Karpas-422 (cell line): Measurements from ENCODE around the gene ARMC9. TPM values are rescaled to one million over a fixed set of nuclear protein-coding genes. Genes with fewer than 3 reads are reported as not detected.

ENCODE experiments used
- DNase-seq: peaks from one replicate; pipeline ENCODE4 v3.0.0-alpha.2; 2015
- H2AFZ ChIP-seq: fragments of 200-600 bp; sonication (generic); 2 replicates; pipeline ENCODE4 v1.6.1; 2014; ENCODE audit warnings: antibody characterized with exemption, low read length, mixed read lengths
- H3K27ac ChIP-seq: fragments of 200-600 bp; sonication (generic); 2 replicates; pipeline ENCODE4 v1.5.1; 2014; ENCODE audit warnings: mild to moderate bottlenecking, low read length, moderate library complexity
- H3K27me3 ChIP-seq: fragments of 200-600 bp; sonication (generic); 2 replicates; pipeline ENCODE4 v1.6.1; 2014; ENCODE audit warnings: low read length, mixed read lengths
- H3K36me3 ChIP-seq: fragments of 200-600 bp; sonication (generic); 2 replicates; pipeline ENCODE4 v1.6.1; 2014; ENCODE audit warnings: low read length, mixed read lengths; ENCODE audit not compliant: insufficient read depth
- H3K4me1 ChIP-seq: fragments of 200-600 bp; sonication (generic); 2 replicates; pipeline ENCODE4 v1.6.1; 2014; ENCODE audit warnings: mild to moderate bottlenecking, low read length, mixed read lengths
- H3K4me2 ChIP-seq: fragments of 200-600 bp; sonication (generic); 2 replicates; pipeline ENCODE4 v1.6.1; 2014; ENCODE audit warnings: low read length, low read depth, mild to moderate bottlenecking; ENCODE audit not compliant: poor library complexity, severe bottlenecking
- H3K4me3 ChIP-seq: fragments of 200-600 bp; sonication (generic); 2 replicates; pipeline ENCODE4 v1.5.1; 2014; ENCODE audit warnings: mild to moderate bottlenecking, antibody characterized with exemption, low read length, mixed read lengths
- H3K79me2 ChIP-seq: fragments of 200-600 bp; sonication (generic); 2 replicates; pipeline ENCODE4 v1.6.1; 2014; ENCODE audit warnings: mild to moderate bottlenecking, low read length, mixed read lengths
- H3K9ac ChIP-seq: fragments of 200-600 bp; sonication (generic); 2 replicates; pipeline ENCODE4 v1.6.0; 2014; ENCODE audit warnings: low read length
- H3K9me2 ChIP-seq: fragments of 200-600 bp; sonication (generic), shearing (Covaris generic); replicated peaks from 2 replicates; pipeline ENCODE4 v1.6.0; 2014; ENCODE audit warnings: mild to moderate bottlenecking, low read length, moderate library complexity; ENCODE audit not compliant: insufficient read depth
- H3K9me3 ChIP-seq: fragments of 300-700, 200-600 bp; sonication (generic); 2 replicates; pipeline ENCODE4 v1.6.1; 2014; ENCODE audit warnings: low read length, mixed read lengths
- H4K20me1 ChIP-seq: fragments of 200-600 bp; sonication (generic); 2 replicates; pipeline ENCODE4 v1.6.1; 2014; ENCODE audit warnings: mild to moderate bottlenecking, antibody characterized with exemption, low read length, low read depth; ENCODE audit not compliant: insufficient read depth
- total RNA-seq: library from RNA; depleted of rRNA; stranded (reverse); fragments of >200 nt; shearing (Covaris generic); gene quantifications from 2 replicates; pipeline ENCODE4 v1.2.3, GENCODE V29; 2014; ENCODE audit warnings: low replicate concordance

The ARMC9 gene
- total RNA-seq, 1 experiment from 2014 or later: 7.7 TPM

GRCh38 chr2:231163414-231164095 is 34.9 kb upstream of the ARMC9 start:
- Histone ChIP-seq H3K4me2 (no peak overlapping the region), H3K4me3 (no peak overlapping the region), H3K9ac (no peak overlapping the region), H2AFZ (no peak overlapping the region), H3K27me3 (no peaks in the 10 kb centered on the region), H3K36me3 (peaks cover 42% of the 10 kb centered on the region), H3K4me1 (peaks cover 15% of the 10 kb centered on the region), H4K20me1 (no peaks in the 10 kb centered on the region), H3K27ac (no peak overlapping the region), H3K79me2 (no peaks in the 10 kb centered on the region), H3K9me2 (no peaks in the 10 kb centered on the region), H3K9me3 (no peaks in the 10 kb centered on the region)
- DNase-seq: no peak

GRCh38 chr2:231167745-231168459 is 30.5 kb upstream of the ARMC9 start:
- H4K20me1 ChIP-seq: no peaks in the 10 kb centered on the region
- no peaks in the 10 kb centered on the region for H3K27me3 ChIP-seq
- H3K9ac ChIP-seq: no peak overlapping the region
- DNase-seq: no peak
- H2AFZ ChIP-seq: no peak overlapping the region
- H3K9me3 ChIP-seq: no peaks in the 10 kb centered on the region
- H3K4me2 ChIP-seq: no peak overlapping the region
- H3K27ac ChIP-seq: no peak overlapping the region
- H3K4me3 ChIP-seq: no peak overlapping the region
- no peaks in the 10 kb centered on the region for H3K9me2 ChIP-seq
- no peaks in the 10 kb centered on the region for H3K79me2 ChIP-seq
- H3K4me1 ChIP-seq: peaks cover 15% of the 10 kb centered on the region
- H3K36me3 ChIP-seq: peaks cover 66% of the 10 kb centered on the region; the same call in 1 of the 2 replicates

GRCh38 chr2:231168460-231169139 is 29.8 kb upstream of the ARMC9 start:
- no peaks in the 10 kb centered on the region for H3K27me3 ChIP-seq
- peaks cover 66% of the 10 kb centered on the region; the same call in 1 of the 2 replicates for H3K36me3 ChIP-seq
- no peaks in the 10 kb centered on the region for H3K79me2 ChIP-seq

GRCh38 chr2:231169488-231169887 is 28.9 kb upstream of the ARMC9 start:
- Histone ChIP-seq H3K79me2 (no peaks in the 10 kb centered on the region), H3K27ac (no peak overlapping the region), H3K9ac (no peak overlapping the region), H3K4me3 (no peak overlapping the region), H3K36me3 (peaks cover 67% of the 10 kb centered on the region; the same call in 1 of the 2 replicates), H4K20me1 (no peaks in the 10 kb centered on the region), H3K4me2 (no peak overlapping the region), H3K4me1 (peaks cover 15% of the 10 kb centered on the region), H3K27me3 (no peaks in the 10 kb centered on the region), H3K9me3 (no peaks in the 10 kb centered on the region), H3K9me2 (no peaks in the 10 kb centered on the region), H2AFZ (no peak overlapping the region)
- DNase-seq: no peak

More at GRCh38 chr2:231168460-231169139, 29.8 kb upstream of the ARMC9 start:
- H3K9me3 ChIP-seq: no peaks in the 10 kb centered on the region
- no peak overlapping the region for H3K9ac ChIP-seq
- no peak overlapping the region for H2AFZ ChIP-seq
- H3K4me2 ChIP-seq: no peak overlapping the region
- H3K4me3 ChIP-seq: no peak overlapping the region
- peaks cover 15% of the 10 kb centered on the region for H3K4me1 ChIP-seq
- no peak overlapping the region for H3K27ac ChIP-seq
- no peaks in the 10 kb centered on the region for H4K20me1 ChIP-seq
- H3K9me2 ChIP-seq: no peaks in the 10 kb centered on the region
- DNase-seq: no peak

- no peak overlapping the region for H2AFZ ChIP-seq
- H3K79me2 ChIP-seq: no peaks in the 10 kb centered on the region
Measured at GRCh38 chr2:231170055-231170454, 28.4 kb upstream of the ARMC9 start.

GRCh38 chr2:231172025-231172424 is 26.4 kb upstream of the ARMC9 start:
- no peak overlapping the region for H3K27ac ChIP-seq
- DNase-seq: no peak
- peaks cover 48% of the 10 kb centered on the region; the same call in 1 of the 2 replicates for H3K36me3 ChIP-seq
- peaks cover 8% of the 10 kb centered on the region for H3K4me1 ChIP-seq
- no peak overlapping the region for H3K4me3 ChIP-seq
- H2AFZ ChIP-seq: no peak overlapping the region
- no peaks in the 10 kb centered on the region for H4K20me1 ChIP-seq
- no peaks in the 10 kb centered on the region for H3K9me2 ChIP-seq
- no peaks in the 10 kb centered on the region for H3K9me3 ChIP-seq
- no peaks in the 10 kb centered on the region for H3K27me3 ChIP-seq
- H3K9ac ChIP-seq: no peak overlapping the region
- H3K79me2 ChIP-seq: no peaks in the 10 kb centered on the region
- H3K4me2 ChIP-seq: no peak overlapping the region

More at GRCh38 chr2:231170055-231170454, 28.4 kb upstream of the ARMC9 start:
- H3K4me2 ChIP-seq: no peak overlapping the region
- H4K20me1 ChIP-seq: no peaks in the 10 kb centered on the region
- H3K27me3 ChIP-seq: no peaks in the 10 kb centered on the region
- H3K4me1 ChIP-seq: peaks cover 15% of the 10 kb centered on the region
- no peaks in the 10 kb centered on the region for H3K9me3 ChIP-seq
- peaks cover 66% of the 10 kb centered on the region; the same call in 1 of the 2 replicates for H3K36me3 ChIP-seq
- H3K4me3 ChIP-seq: no peak overlapping the region
- DNase-seq: no peak
- no peaks in the 10 kb centered on the region for H3K9me2 ChIP-seq
- no peak overlapping the region for H3K27ac ChIP-seq
- no peak overlapping the region for H3K9ac ChIP-seq

GRCh38 chr2:231174211-231174651 is 24.2 kb upstream of the ARMC9 start:
- no peaks in the 10 kb centered on the region for H3K9me3 ChIP-seq
- no peaks in the 10 kb centered on the region for H4K20me1 ChIP-seq
- no peak overlapping the region for H3K4me2 ChIP-seq
- peaks cover 29% of the 10 kb centered on the region; the same call in 1 of the 2 replicates for H3K36me3 ChIP-seq
- H3K27ac ChIP-seq: no peak overlapping the region
- H3K4me1 ChIP-seq: no peaks in the 10 kb centered on the region
- H3K79me2 ChIP-seq: no peaks in the 10 kb centered on the region
- no peak overlapping the region for H2AFZ ChIP-seq
- no peak overlapping the region for H3K9ac ChIP-seq
- H3K9me2 ChIP-seq: no peaks in the 10 kb centered on the region
- H3K27me3 ChIP-seq: no peaks in the 10 kb centered on the region
- H3K4me3 ChIP-seq: no peak overlapping the region
- no peak for DNase-seq

GRCh38 chr2:231176066-231176465 is 22.4 kb upstream of the ARMC9 start:
- Histone ChIP-seq H3K4me2 (no peak overlapping the region), H2AFZ (no peak overlapping the region), H4K20me1 (no peaks in the 10 kb centered on the region), H3K27ac (no peak overlapping the region), H3K36me3 (peaks cover 17% of the 10 kb centered on the region; the same call in 1 of the 2 replicates), H3K9ac (no peak overlapping the region), H3K79me2 (no peaks in the 10 kb centered on the region), H3K9me2 (no peaks in the 10 kb centered on the region), H3K4me1 (no peaks in the 10 kb centered on the region; the same call in 1 of the 2 replicates), H3K27me3 (no peaks in the 10 kb centered on the region), H3K4me3 (no peak overlapping the region), H3K9me3 (no peaks in the 10 kb centered on the region)
- DNase-seq: no peak
